K562 (cell line): ENCODE data around the gene SPDYE6. TPM values are rescaled to one million over a fixed set of nuclear protein-coding genes. Genes with fewer than 3 reads are reported as not detected.
"Not testable (repeated sequence)": the region's sequence is repeated elsewhere in the genome, so short reads cannot be mapped to it uniquely, and the experiment has no call there.

Experiments
- ATAC-seq: fragments of 200-7000 bp; cut with Tn5 transposase; 3 replicates; pipeline ENCODE4 v1.9.1; 2020; ENCODE audit warnings: moderate library complexity
- BruUV-seq: library from RNA; stranded (reverse); fragments of 400-500 nt; replicated peaks from 2 replicates; lab custom pipeline; 2021; lab: Mats Ljungman, UMichigan
- CTCF ChIA-PET: fragments of 300-600 bp; formaldehyde crosslinking; extraction: SDS; loops from one replicate; lab custom pipeline; 2021; ENCODE audit warnings: low intra/inter-chr PET ratio; lab: Yijun Ruan, JAX
- POLR2A ChIA-PET: fragments of 300-600, 350-650 bp; sonication (Branson Sonifier 250); formaldehyde crosslinking; extraction: SDS; loops from one replicate; lab custom pipeline; 2021; ENCODE audit warnings: antibody characterized with exemption, inconsistent platforms; lab: Yijun Ruan, JAX
- DNase-seq, 4 experiments: peaks; one replicate each; pipeline versions ENCODE4 v3.0.0 to v3.0.0-alpha.2; 2011 to 2018; ENCODE audit warnings: low spot score in 3 of 4, mixed read lengths in 3 of 4; ENCODE audit errors: extremely low read depth in 1 of 4
- FAIRE-seq: peaks from 2 replicates; lab custom pipeline; 2011; peaks lifted over from hg19 to GRCh38; lab: Jason Lieb, UNC
- H2AFZ ChIP-seq: 2 replicates; pipeline ENCODE4 v1.6.0; 2011; ENCODE audit warnings: low read depth, low read length, control low read depth, inconsistent platforms
- H3K27ac ChIP-seq: fragments of 200-600 bp; 3 replicates; pipeline ENCODE4 v1.8.0; 2011; ENCODE audit warnings: low read depth, mild to moderate bottlenecking, control low read depth, inconsistent platforms, low read length, moderate library complexity, mixed read lengths; ENCODE audit errors: extremely low read depth
- H3K27me3 ChIP-seq, 2 experiments: fragments of 300-600 bp in 1 of 2; 2 replicates in 1 of 2; 3 replicates in 1 of 2; pipeline versions ENCODE4 v1.6.0 to v1.8.0; 2011; ENCODE audit warnings: inconsistent platforms in 2 of 2, low read length in 2 of 2, mild to moderate bottlenecking in 1 of 2, mixed read lengths in 1 of 2, moderate library complexity in 1 of 2; ENCODE audit not compliant: control insufficient read depth in 2 of 2, insufficient read depth in 2 of 2
- H3K36me3 ChIP-seq: fragments of 300-600 bp; 3 replicates; pipeline ENCODE4 v1.8.0; 2011; ENCODE audit warnings: mild to moderate bottlenecking, low read length, inconsistent platforms; ENCODE audit not compliant: control insufficient read depth, insufficient read depth
- H3K4me1 ChIP-seq, 2 experiments: fragments of 200-600 bp in 1 of 2; replicated peaks in 1 of 2; 2 replicates in 1 of 2; 3 replicates in 1 of 2; pipeline versions ENCODE4 v1.5.1 to v1.8.0; 2011; ENCODE audit warnings: inconsistent platforms in 2 of 2, low read length in 2 of 2, mild to moderate bottlenecking in 1 of 2, mixed read lengths in 1 of 2, moderate library complexity in 1 of 2; ENCODE audit not compliant: control insufficient read depth in 2 of 2, insufficient read depth in 2 of 2
- H3K4me2 ChIP-seq: 2 replicates; pipeline ENCODE4 v1.6.1; 2011; ENCODE audit warnings: low read length, control low read depth, inconsistent platforms, mixed read lengths; ENCODE audit not compliant: insufficient read depth
- H3K4me3 ChIP-seq: fragments of 200-600 bp; sonication (generic), shearing (Covaris generic); 2 replicates; pipeline ENCODE4 v1.5.1; 2016; ENCODE audit warnings: control low read depth, inconsistent platforms
- H3K79me2 ChIP-seq: fragments of 200-600 bp; 3 replicates; pipeline ENCODE4 v1.8.0; 2011; ENCODE audit warnings: low read length, inconsistent platforms; ENCODE audit not compliant: control insufficient read depth, insufficient read depth
- H3K9ac ChIP-seq, 2 experiments: 2 replicates each; pipeline versions ENCODE4 v1.6.0 to v1.6.1; 2011; ENCODE audit warnings: low read depth in 2 of 2, low read length in 2 of 2, control low read depth in 1 of 2, inconsistent platforms in 1 of 2, mild to moderate bottlenecking in 1 of 2, mixed read lengths in 1 of 2; ENCODE audit not compliant: insufficient read depth in 1 of 2
- H3K9me1 ChIP-seq: one replicate; pipeline ENCODE4 v1.6.0; 2011; ENCODE audit warnings: inconsistent platforms, mild to moderate bottlenecking, low read length, moderate library complexity; ENCODE audit not compliant: control insufficient read depth, insufficient read depth
- H3K9me3 ChIP-seq: replicated peaks from 2 replicates; pipeline ENCODE4 v1.5.1; 2011; ENCODE audit warnings: low read depth, low read length, inconsistent platforms; ENCODE audit not compliant: control insufficient read depth, insufficient read depth
- H4K20me1 ChIP-seq: replicated peaks from 2 replicates; pipeline ENCODE4 v1.6.1; 2011; ENCODE audit warnings: low read length, inconsistent platforms, mixed read lengths; ENCODE audit not compliant: control insufficient read depth, insufficient read depth
- MAFG ChIP-seq: fragments of 450-650 bp; conservative IDR thresholded peaks from 2 replicates; pipeline ENCODE4 v1.6.1; 2016; ENCODE audit warnings: missing genetic modification characterization, missing compliant biosample characterization
- WGBS: fragments of 100-300 bp; shearing (Covaris generic); methylation state at CpG from one replicate; pipeline ENCODE4 v1.1.6; 2016; ENCODE audit warnings: low coverage, mixed read lengths; ENCODE audit not compliant: insufficient coverage; ENCODE audit errors: missing lambda C conversion rate; 5-methylcytosine and 5-hydroxymethylcytosine counted together
- in situ Hi-C: fragments of 300-500 bp; cut with MboI; formaldehyde crosslinking; loops from 4 replicates; pipeline ENCODE4 v1.15.0; 2018; ENCODE audit warnings: inconsistent platforms, mixed read lengths
- intact Hi-C: fragments of 100-400 bp; cut with micrococcal nuclease; formaldehyde crosslinking; loops from 2 replicates; pipeline ENCODE4 v1.14.2; 2022
- polyA plus RNA-seq, 8 experiments: library from polyadenylated mRNA; depleted of rRNA in 4 of 8; stranded (reverse) in 5 of 8; unstranded in 3 of 8; fragments of >200 nt; fragmentation: Nextera tagmentation in 2 of 8; fragmentation: Illumina TruSeq in 1 of 8; extraction: Ambion mirVana in 2 of 8; extraction: Trizol in 1 of 8; gene quantifications; 2 replicates each; pipeline versions ENCODE4 v1.2.1 to v1.2.3, GENCODE V29; 2011 to 2014; ENCODE audit warnings: inconsistent platforms in 1 of 8, missing spikeins in 1 of 8
- total RNA-seq, 7 experiments: library from RNA; depleted of rRNA in 6 of 7; stranded (reverse); fragments of >200 nt in 6 of 7; fragmentation: Illumina TruSeq in 2 of 7; extraction: Trizol in 2 of 7; gene quantifications; 2 replicates each; pipeline versions ENCODE4 v1.2.1 to v1.2.3, GENCODE V29; 2011 to 2021; ENCODE audit warnings: low replicate concordance in 1 of 7

The SPDYE6 gene
- total and polyA plus RNA-seq, 9 of the 15 experiments (the other 6 are each of a cell fraction or from before 2014, with no cell fraction given): 0.24 to 0.35 TPM; not detected in 7

DNA sequence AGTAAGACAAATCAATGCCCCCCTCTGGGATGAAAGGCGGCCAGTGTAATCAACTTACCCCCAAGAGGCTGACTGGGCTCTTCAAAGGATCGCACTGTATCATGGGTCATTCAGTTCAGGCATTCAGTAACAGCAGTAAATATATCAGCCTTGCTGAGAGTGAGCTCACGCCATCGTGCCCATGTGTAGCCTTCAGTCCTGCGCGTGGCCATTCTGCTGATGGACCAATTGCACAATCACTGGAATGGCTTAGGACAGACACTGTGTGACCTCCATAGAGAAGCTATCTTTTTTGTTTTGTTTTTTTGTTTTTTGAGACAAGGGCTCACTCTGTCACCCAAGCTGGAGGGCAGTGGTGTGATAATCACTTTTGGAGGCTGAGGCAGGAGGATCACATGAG lies 30.8 kb upstream of the SPDYE6 start (continued):
- no peak for TF ChIP-seq MAFG (tag)

GRCh38 chr7:102381696-102382425 lies 25.6 kb upstream of the SPDYE6 start:
- ATAC-seq, H3K27ac ChIP-seq, H3K79me2 ChIP-seq, POLR2A ChIA-PET, H3K4me3 ChIP-seq, H3K27me3 ChIP-seq, H3K9me3 ChIP-seq, H3K9me1 ChIP-seq, CTCF ChIA-PET, H3K9ac ChIP-seq, H4K20me1 ChIP-seq, H2AFZ ChIP-seq, H3K4me1 ChIP-seq, intact Hi-C loops, DNase-seq, FAIRE-seq, H3K4me2 ChIP-seq: not testable (repeated sequence)
- in situ Hi-C loops: loop anchor here (5.0 kb wide), 1 partner anchor 55 kb away; no protein-coding TSS in a partner anchor
- H3K36me3 ChIP-seq: peaks cover 72% of the 10 kb centered on the region
- BruUV-seq: TSS peak; percentile 3
- WGBS: 94% methylated on average over 6 of the region's 7 CpGs

- in situ Hi-C loops: loop anchor here (5.0 kb wide), 1 partner anchor 54 kb away; no protein-coding TSS in a partner anchor
- H3K4me1 ChIP-seq, H3K4me2 ChIP-seq, intact Hi-C loops, H3K79me2 ChIP-seq, H3K27me3 ChIP-seq, H3K9me3 ChIP-seq, H3K9me1 ChIP-seq, H3K27ac ChIP-seq, H3K4me3 ChIP-seq, CTCF ChIA-PET, ATAC-seq, H2AFZ ChIP-seq, BruUV-seq, H4K20me1 ChIP-seq, H3K9ac ChIP-seq, FAIRE-seq, DNase-seq: not testable (repeated sequence)
- WGBS: 89% methylated on average over 6 of the region's 8 CpGs
- H3K36me3 ChIP-seq: peaks cover 64% of the 10 kb centered on the region
- POLR2A ChIA-PET: interaction anchor here (0.6 kb wide), 1 partner anchor 12 kb away, joined by 4 read pairs; no protein-coding TSS in a partner anchor
These were observed 24.6 kb upstream of the SPDYE6 start for GRCh38 chr7:102380837-102381236.
